RPMI7951 (cell line): Measurements from ENCODE around the gene ELOF1. TPM values are rescaled to one million over a fixed set of nuclear protein-coding genes. Genes with fewer than 3 reads are reported as not detected.
"Not testable (repeated sequence)": the region's sequence is repeated elsewhere in the genome, so short reads cannot be mapped to it uniquely, and the experiment has no call there.

Source experiments
- DNase-seq: peaks from one replicate; pipeline ENCODE4 v3.0.0-alpha.2; 2012; ENCODE audit warnings: low read depth
- total RNA-seq: library from RNA; depleted of rRNA; stranded (reverse); fragments of >200 nt; shearing (Covaris generic); gene quantifications from 2 replicates; pipeline ENCODE4 v1.2.3, GENCODE V29; 2014

ELOF1 gene
- total RNA-seq, 1 experiment from 2014 or later = 62.6 TPM

- no peak for DNase-seq
These were observed 11.0 kb upstream of the ELOF1 start for GRCh38 chr19:11570039-11570462.

GRCh38 chr19:11566164-11566563, 7.1 kb upstream of the ELOF1 start:
- no peak for DNase-seq

GRCh38 chr19:11565649-11565980, 6.6 kb upstream of the ELOF1 start:
- not testable (repeated sequence) for DNase-seq

- not testable (repeated sequence) for DNase-seq
These were observed 5.2 kb upstream of the ELOF1 start for GRCh38 chr19:11564082-11564807.

- no peak for DNase-seq
These were observed 4.5 kb upstream of the ELOF1 start for GRCh38 chr19:11563532-11563931.

- peak; percentile 71 for DNase-seq
These were observed 1.5 kb upstream of the ELOF1 start for GRCh38 chr19:11560404-11561051.

- no peak for DNase-seq
These were observed 2.2 kb downstream of the ELOF1 start for GRCh38 chr19:11556634-11557420.

GRCh38 chr19:11555246-11555645, 3.8 kb downstream of the ELOF1 start:
- DNase-seq = no peak

- DNase-seq = no peak
These were observed 4.9 kb downstream of the ELOF1 start for GRCh38 chr19:11554160-11554559.

GRCh38 chr19:11552666-11553372, 6.2 kb downstream of the ELOF1 start:
- no peak for DNase-seq

GRCh38 chr19:11551603-11552235, 7.3 kb downstream of the ELOF1 start:
- no peak for DNase-seq

GRCh38 chr19:11550265-11550664, 8.8 kb downstream of the ELOF1 start:
- no peak for DNase-seq

- no peak for DNase-seq
These were observed 9.6 kb downstream of the ELOF1 start for GRCh38 chr19:11549386-11549953.

- DNase-seq = no peak
These were observed 10.9 kb downstream of the ELOF1 start for GRCh38 chr19:11547929-11548700.

GRCh38 chr19:11541238-11541637, 17.8 kb downstream of the ELOF1 start:
- no peak for DNase-seq

GRCh38 chr19:11540645-11541044, 18.4 kb downstream of the ELOF1 start:
- DNase-seq = no peak

- DNase-seq = no peak
These were observed 19.3 kb downstream of the ELOF1 start for GRCh38 chr19:11539495-11540365.

GRCh38 chr19:11538232-11539036, 20.6 kb downstream of the ELOF1 start, which contains the start of gene CNN1:
TSS of gene CNN1 (plus strand) at chr19:11538851. CDS start at chr19:11538928, 77 bp downstream.
- no peak for DNase-seq
